GM19023 (cell line): ENCODE data around the gene ARFRP1.
"Not testable (repeated sequence)": the region's sequence is repeated elsewhere in the genome, so short reads cannot be mapped to it uniquely, and the experiment has no call there.

Experiments
- ATAC-seq: cut with Tn5 transposase; IDR thresholded peaks from one replicate; pipeline ENCODE4 v1.9.1; 2021; ENCODE audit warnings: mild to moderate bottlenecking, moderate library complexity; ENCODE audit not compliant: unreplicated experiment

The ARFRP1 gene

DNA sequence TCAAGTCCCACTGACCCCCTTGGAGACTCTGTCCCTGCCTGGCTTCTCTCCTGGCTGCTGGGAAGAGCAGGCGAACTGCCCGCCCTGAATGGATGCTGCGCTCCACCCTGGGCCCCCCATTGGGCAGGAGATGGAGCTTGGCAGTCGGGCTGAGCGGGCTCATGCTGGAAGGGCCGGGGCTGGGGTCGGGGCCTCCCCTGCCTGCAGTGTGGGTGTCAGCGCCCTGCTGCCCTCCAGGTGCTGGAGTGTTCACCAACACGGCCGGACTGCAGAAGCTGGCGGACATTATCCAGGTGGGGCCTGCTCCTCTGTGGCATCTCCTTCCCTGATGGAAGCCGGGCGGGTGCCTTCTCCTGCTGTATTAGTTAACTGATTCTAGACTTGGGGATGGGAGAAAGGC is 27.3 kb downstream of the ARFRP1 start:
- no peak for ATAC-seq

DNA sequence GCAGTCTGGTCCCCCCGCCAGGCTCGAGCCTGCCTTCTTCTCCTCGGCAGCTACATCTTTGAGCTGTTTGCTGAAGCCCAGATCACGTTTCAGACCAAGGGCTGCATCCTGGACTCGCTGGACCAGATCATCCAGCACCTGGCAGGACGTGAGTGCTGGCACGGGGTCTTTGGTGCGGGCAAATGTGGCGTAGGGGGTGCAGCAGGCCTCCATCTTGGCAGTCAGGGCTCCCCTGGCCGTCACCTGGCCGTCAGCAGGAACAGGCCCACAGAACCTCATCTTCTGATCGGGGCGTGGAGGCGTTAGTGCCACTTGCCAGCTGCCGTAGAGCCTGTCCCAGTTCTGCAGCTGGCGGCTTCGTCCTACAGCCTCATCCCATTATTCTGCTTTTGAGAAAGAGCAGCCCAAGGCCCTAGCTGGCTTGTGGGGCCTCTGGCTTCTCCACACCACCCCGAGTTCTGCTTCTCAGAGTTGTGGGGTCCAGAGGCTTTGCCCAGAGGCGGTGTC is 27.9 kb downstream of the ARFRP1 start:
- ATAC-seq, result no peak

DNA sequence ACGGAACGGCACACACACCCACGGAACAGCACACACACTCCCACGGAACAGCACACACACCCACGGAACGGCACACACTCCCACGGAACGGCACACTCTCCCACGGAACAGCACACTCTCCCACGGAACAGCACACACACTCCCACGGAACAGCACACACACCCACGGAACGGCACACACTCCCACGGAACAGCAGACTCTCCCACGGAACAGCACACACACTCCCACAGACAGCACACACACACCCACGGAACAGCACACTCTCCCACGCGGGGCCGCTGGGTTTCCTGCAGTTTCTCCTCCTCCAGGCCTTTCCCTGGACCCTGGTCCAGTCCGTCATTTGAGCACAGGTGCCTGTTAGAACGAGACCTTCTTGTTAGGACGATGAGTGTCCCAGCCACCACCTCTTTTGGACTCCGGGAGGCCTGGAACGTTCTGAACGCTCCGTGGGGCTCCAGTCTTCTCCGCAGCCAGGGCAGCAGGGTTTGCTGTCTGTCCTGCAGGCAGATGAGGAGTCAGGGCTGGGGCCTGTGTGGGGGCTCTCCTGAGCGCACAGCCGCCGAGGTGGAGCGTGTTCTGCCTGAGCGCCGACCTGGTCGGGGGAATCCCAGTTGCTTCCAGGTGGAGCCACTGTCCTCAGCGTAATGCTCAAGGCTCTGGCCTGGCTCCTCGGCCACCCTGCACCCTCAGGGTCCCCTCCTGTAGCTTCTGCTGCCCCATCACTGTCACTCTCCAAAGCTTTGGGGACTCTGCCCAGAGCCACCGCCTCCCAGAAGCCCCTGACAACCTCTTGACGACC is 28.9 kb downstream of the ARFRP1 start:
- no peak for ATAC-seq

DNA sequence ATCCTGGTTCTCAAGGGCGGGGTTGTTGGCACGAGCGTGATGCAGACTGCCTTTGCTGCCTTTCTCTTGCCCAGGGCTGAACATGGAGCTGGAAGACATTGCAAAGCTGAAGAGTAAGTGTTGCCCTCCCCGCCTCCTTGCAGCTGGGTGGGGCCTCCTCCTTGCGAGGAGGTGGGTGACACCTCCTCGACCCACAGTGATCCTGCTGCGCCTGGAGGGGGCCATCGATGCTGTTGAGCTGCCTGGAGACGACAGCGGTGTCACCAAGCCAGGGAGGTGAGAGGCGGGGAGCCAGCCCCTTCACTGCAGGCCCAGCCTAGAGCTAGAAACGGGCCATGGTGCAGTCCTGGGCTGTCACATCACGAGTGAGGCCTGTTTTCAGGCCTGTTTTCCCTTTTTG is 29.7 kb downstream of the ARFRP1 start:
- no peak for ATAC-seq

DNA sequence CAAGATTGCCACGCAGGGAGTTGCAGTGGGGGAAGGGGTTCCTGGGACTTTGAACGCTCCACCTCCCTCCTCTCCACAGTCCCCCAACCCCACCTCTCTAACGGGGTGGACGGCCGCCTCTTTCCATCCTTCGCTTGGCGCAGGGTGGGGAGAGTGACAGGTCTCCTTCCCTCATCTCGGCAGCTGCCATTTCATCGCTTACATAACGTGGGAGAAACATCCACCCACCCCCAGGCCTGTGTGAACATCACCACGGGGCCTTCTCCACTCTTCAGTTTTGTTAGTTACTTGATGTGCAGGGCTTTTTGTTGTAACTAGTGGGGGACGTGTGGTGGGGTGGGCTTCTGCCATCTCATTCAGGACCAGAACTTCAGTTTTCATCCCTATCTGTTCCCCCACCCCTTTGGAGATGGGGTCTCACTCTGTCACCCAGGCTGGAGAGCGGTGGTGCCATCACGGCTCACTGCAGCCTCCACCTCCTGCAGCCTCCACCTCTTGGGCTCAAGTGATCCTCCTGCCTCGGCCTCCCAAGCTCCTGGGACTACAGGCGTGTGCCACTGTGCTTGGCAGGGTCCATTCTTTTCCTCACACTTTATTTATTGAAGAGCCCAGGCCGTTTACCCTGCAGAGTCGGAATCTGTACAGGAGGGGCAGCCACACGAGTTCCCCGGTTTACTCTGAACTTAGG is 32.0 kb downstream of the ARFRP1 start:
- ATAC-seq, result no peak

DNA sequence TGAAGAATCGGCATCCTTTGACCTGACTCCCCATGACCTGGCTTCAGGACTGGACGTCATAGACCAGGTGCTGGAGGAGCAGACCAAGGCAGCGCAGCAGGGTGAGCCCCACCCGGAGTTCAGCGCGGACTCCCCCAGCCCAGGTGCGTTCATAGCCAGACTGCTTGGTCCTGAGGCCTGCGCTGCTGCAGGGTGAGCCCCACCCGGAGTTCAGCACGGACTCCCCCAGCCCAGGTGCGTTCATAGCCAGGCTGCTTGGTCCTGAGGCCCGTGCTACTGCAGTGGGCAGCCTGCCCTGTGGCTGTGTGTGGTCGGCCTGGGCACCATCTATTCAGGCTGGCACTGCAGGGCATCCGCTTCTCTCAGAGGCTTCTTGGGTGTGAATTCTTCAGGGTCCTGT is 33.8 kb downstream of the ARFRP1 start:
- no peak for ATAC-seq

DNA sequence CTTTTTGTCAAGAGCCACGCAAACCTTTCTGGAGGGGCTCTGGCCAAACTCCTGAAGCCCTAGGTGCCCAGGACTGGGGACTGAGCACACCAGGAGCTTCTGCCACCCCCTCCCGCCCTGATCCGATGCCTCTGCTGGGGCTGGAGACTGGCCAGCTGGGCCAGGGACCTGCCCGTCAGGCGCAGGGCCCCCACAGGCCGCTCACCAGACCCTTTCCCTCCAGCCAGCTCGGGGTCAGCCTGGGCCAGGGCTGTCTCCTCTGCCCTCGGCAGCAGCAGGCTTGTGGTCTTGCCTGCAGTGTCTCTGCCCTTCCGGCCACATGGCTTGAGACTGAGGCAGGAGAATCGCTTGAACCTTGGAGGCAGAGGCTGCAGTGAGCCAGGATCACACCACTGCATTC is 35.1 kb downstream of the ARFRP1 start:
- no peak for ATAC-seq

DNA sequence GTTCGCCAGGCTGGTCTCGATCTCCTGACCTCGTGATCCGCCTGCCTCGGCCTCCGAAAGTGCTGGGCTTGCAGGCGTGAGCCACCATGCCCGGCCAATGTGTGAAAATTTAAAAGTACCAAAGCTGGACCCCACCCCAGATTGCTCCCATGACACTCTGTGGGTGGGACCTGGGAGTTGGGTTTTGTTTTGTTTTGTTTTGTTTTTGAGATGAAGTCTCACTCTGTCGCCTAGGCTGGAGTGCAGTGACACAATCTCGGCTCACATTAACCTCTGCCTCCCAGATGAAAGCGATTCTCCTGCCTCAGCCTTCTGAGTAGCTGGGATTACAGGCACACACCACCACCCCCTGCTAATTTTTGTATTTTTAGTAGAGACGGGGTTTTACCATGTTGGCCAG is 36.1 kb downstream of the ARFRP1 start:
- ATAC-seq, result not testable (repeated sequence)

DNA sequence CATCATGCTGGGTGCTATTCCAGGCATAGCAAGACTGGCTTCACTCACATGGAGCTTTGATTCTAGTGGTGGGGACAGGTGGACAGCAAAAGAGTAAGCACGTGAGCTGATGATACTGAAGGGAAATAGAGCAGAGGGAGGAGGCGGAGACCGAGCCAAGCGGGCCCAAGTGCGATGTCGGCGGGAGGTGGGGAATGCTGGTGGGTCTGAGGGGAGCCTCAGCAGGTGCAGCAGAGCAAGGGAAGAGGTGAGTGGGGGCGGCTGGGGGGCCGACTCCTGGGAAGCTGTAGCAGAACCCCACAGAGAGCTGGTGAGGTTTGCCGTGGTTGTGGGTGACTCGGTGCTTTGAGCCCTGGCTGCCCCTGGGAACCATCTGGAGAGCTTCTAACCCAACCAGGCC is 39.4 kb downstream of the ARFRP1 start:
- ATAC-seq, result no peak

DNA sequence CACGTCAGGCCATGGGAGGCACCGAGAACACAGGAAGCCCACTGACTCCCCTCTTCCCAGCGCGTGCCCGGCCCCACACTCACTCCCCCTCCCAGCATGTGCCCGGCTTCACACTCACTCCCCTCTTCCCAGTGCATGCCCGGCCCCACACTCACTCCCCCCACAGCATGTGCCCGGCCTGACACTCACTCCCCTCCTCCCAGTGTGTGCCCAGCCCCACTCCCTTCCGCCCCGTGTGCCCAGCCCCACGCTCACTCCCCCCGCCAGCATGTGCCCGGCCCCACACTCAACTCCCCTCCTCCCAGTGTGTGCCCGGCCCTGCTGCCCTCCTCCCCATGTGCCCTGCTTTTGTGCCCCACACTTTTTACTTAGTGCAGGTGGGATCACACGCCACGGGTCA is 39.9 kb downstream of the ARFRP1 start:
- ATAC-seq, result no peak

DNA sequence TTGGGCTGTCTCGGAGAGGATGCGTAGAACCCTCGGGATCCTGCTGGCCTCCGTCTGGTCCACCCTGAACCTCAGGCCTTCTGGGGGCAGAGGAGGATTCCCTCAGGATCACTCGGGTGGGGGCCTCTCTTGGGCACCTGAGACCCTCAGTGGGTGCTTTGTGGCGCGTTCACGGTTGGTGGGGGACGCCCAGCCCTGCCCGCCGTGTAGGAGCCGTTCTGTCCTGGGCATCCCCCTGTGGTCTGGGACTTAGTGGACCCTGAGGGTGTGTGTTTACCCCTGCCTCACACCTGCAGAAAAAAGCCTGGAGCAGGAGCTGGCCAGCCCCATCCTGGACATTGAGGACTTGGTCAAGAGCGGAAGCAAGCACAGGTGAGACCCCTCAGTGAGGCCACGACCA is 42.1 kb downstream of the ARFRP1 start:
- ATAC-seq, result no peak

DNA sequence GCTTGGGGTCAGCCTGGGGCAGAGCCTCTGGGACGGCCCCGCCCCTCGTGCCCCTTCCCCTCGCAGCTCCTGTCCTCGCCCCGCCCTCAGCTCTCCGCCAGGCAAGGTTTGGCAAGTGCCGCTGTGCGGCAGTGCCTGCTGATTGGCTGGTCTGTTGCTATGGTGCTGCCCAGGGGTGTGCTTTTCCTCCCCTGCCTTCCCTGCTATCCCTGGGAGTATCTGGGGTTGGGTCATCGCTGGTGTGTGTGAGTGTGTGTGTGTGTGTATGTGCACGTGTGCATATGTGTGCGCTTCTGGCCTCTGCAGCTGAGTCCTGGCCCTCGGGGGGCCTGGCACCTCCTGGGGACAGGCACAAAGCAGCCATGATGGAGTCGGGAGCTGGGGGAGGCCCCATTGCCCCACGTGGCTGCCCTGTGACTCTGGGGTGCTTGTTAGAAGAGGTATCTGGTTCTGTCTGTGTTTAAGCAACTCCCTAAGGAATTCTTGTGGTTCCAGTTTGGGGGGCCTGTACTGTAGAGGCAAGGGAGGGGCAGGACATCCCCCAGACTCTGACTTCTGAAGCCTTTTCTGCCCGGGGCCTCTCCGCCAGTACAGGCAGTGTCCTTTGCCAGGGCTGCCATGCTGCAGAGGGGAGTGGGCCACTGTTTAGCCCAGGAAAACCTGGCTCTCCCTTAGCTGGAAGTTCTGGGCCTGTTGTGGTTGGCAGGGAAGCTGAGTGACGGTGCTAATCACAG is 42.7 kb downstream of the ARFRP1 start:
- no peak for ATAC-seq

DNA sequence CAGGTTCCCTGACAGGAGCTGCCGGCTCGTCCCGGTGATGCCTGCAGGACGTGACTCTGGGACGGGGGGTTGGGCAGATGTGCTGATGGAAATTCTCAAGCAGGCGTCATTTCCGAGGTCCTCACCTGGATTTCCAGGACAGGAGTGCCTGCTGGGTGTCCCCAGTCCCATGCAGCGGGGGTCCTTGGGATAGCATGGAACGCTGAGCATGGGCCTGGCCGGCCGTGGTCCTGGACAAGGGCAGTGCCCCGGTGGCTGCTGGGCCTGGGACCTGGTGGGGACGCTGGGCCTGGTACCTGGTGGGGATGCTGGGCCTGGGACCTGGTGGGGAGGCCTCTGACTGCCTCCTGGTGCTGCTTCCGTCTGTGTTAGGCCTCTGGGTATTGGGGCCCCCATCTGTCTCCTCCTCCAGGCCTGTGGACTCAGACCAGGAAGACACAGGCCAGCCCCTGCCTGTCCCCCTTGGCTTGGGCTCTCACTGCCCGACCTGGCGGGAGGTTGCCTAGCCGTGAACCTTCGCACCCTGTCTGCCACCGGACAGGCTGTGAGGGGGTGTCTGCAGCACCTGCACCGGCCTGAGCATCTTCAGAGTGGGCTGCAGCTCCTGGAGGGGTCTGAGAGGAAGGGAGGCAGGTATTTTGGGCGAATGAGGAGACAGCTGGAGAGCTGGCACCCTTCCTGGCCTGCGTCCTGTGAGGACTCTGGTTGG is 43.5 kb downstream of the ARFRP1 start:
- ATAC-seq, result no peak

DNA sequence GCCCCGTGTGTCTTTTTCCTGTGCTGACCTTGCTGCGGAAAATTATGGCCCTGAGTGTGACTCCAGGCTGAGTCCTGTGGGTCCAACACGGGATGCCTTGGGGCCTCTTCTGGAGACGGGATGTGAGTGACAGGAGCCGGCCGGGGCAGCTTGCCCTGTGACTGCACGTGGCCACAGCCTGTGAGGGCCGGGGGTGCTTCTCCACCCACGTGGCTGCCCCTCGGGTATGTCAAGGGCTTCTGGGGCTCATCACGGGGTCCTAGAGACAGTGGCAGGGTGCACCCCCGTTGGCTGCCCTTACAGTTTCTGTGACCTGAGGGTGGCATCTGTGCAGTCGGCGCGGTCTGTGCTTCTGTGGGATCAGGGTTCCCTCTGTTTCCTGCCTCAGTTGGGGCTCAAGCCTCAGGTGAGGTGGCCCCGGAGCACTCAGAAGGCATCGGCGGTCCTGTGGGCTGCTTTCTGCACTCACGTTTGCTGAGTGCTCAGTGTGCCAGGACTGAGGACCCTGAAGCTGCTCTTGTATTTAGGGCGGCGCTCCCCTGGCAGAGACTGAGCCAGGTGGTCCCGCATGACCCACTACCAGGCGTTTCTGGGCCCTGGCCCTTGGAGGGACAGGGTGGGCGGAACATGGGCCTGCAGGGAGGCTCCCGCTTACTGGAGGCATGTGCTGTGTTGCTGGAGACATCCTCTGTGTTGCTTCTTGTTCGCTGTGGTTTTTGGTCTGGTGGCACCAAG is 44.3 kb downstream of the ARFRP1 start:
- ATAC-seq, result no peak

DNA sequence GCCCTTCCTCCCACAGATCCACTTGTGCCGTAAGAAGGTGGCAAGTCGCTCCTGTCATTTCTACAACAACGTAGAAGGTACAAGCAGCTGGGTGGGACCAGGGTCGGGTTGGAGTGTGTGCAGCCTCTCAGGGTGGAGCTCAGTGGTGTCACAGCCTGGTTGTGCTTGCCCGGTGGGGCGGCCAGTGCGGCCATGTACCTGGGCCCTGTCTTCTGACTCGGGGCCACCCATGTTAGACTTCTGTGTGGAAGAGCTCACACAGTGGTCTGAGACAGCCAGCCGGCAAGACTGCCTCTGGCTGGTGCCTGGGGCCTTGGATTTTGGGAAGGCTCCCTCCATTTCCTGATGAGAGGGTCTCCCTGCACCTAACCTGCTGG is 45.0 kb downstream of the ARFRP1 start:
- no peak for ATAC-seq

DNA sequence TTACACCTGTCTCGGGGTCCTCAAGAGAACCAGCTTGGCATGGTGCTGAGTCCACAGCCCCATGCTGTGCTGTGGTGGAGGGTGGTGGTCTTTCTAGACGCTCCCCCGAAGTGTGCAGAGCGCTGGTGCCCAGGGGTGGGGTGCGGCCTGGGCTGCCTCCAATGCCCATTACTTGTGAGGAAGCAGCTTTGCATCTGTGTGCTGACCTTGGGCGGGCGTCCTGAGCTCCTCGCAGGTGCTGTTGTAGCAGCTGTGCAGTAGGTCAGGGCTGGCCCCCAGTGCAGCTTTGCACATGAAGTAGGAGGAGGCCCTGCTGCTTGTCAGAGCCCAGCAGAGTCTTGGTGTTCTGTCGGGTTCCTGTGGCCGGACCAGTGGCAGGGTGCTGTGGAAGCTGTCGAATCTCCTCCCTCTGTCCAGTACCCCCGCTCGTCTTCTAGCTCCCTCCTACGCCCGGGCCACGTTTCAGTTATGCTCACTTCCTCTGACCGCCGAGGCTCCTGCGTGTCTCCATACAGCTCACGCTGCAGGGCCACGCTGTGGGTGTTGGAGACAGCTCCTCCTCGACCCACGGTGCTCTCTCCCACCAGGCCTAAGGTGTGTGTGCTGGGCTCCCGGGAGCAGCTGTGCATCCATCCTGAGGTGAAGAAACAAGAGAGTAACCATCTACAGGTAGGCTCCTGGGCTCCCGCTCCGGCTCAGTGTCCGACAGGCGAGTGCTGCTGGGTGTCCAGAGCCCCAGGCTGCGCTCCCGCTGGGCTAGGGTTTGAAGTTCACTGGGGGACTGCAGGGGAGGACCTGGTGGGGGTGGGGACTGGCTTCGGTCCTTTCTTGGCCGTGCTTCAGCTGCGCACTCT is 45.6 kb downstream of the ARFRP1 start:
- ATAC-seq, result no peak

DNA sequence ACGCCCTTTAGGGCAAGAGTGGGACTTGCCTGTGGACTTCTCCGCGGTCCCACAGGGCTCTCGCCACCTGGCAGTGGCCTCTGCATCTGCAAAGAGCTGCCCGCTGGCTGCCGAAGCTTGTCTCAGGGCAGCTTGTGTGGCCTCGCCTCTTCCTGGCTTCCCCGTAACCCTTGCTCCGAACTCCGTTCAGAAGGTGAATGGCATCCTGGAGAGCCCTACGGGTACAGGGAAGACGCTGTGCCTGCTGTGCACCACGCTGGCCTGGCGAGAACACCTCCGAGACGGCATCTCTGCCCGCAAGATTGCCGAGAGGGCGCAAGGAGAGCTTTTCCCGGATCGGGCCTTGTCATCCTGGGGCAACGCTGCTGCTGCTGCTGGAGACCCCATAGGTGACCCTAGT is 46.7 kb downstream of the ARFRP1 start:
- ATAC-seq, result no peak

DNA sequence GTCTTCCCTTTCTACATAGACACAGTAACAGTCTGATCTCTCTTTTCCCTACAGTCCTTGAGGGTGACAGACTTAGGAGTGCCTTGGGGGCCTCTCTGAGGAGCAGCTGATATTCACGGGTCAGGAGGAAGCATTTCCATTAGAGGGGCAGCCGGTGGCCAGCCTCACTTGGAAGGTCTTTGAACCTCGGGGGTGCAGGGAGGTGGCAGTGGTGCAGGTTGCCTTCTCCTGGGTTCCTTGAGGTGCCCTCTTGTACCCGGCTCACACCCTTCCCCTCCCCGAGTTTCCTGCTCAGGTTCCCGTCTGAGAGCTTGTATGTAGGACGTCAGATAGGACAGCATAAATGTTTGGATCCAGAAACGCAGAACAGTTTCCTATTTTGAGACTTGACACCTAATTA is 47.2 kb downstream of the ARFRP1 start:
- no peak for ATAC-seq

DNA sequence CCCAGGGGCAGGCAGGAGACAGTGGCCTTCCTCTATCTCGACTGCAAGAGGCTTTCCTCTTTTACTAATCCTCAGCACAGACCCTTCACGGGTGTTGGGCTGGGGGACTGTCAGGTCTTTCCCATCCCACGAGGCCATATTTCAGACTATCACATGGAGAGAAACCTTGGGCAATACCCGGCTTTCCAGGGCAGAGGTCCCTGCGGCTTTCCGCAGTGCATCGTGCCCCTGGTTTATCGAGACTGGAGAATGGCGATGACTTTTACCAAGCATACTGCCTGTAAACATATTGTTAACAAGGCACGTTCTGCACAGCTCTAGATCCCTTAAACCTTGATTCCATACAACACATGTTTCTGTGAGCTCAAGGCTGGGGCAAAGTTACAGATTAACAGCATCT is 47.6 kb downstream of the ARFRP1 start:
- ATAC-seq, result not testable (repeated sequence)

DNA sequence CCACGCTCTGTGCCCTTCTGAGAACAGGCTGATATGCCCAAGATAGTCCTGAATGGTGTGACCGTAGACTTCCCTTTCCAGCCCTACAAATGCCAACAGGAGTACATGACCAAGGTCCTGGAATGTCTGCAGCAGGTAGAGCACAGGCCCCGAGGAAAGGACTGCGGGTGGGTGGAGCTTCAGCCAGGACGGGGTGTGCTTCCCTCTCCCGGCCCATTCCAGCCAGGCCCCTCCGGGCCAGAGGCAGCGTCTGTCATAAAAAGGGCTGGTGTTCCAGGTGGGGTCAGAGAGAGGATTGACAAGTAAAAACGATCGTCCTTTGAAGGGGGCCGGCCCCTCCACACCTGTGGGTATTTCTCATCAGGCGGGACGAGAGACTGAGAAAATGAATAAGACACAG is 48.4 kb downstream of the ARFRP1 start:
- no peak for ATAC-seq
